DMS 273 (cell line): ENCODE results near the gene POTEG.
"Not testable (repeated sequence)": the region's sequence is repeated elsewhere in the genome, so short reads cannot be mapped to it uniquely, and the experiment has no call there.

Source experiments
- DNase-seq: peaks from one replicate; lab custom pipeline; 2025; ENCODE audit not compliant: unreplicated experiment; lab: John Stamatoyannopoulos, UW

The POTEG gene

GRCh38 chr14:19434241-19434640 lies at the start of gene POTEG:
Gene POTEG, minus strand, starts transcription at chr14:19434341. Its CDS starts 52 bp downstream, at chr14:19434289.
- not testable (repeated sequence) for DNase-seq

- not testable (repeated sequence) for DNase-seq
These were observed 48.0 kb upstream of the POTEG start for GRCh38 chr14:19482093-19482492.

GRCh38 chr14:19481421-19481820 lies 47.3 kb upstream of the POTEG start:
- DNase-seq, result not testable (repeated sequence)

GRCh38 chr14:19480491-19480890 lies 46.4 kb upstream of the POTEG start:
- DNase-seq, result not testable (repeated sequence)

GRCh38 chr14:19445761-19446160 lies 11.6 kb upstream of the POTEG start:
- not testable (repeated sequence) for DNase-seq

- not testable (repeated sequence) for DNase-seq
These were observed 5.7 kb upstream of the POTEG start for GRCh38 chr14:19439826-19440225.

- DNase-seq, result not testable (repeated sequence)
These were observed 5.1 kb upstream of the POTEG start for GRCh38 chr14:19439219-19439618.

- not testable (repeated sequence) for DNase-seq
These were observed 2.9 kb upstream of the POTEG start for GRCh38 chr14:19437126-19437443.

GRCh38 chr14:19436311-19437125 lies 2.4 kb upstream of the POTEG start:
- DNase-seq, result not testable (repeated sequence)

- not testable (repeated sequence) for DNase-seq
These were observed 1.7 kb upstream of the POTEG start for GRCh38 chr14:19435852-19436251.

GRCh38 chr14:19434891-19435290 lies 750 bp upstream of the POTEG start:
- not testable (repeated sequence) for DNase-seq

- DNase-seq, result not testable (repeated sequence)
These were observed 376 bp downstream of the POTEG start for GRCh38 chr14:19433765-19434164.

GRCh38 chr14:19408519-19408918 lies 25.6 kb downstream of the POTEG start:
- not testable (repeated sequence) for DNase-seq

GRCh38 chr14:19402097-19402496 lies 32.0 kb downstream of the POTEG start:
- DNase-seq, result not testable (repeated sequence)

- not testable (repeated sequence) for DNase-seq
These were observed 39.4 kb downstream of the POTEG start for GRCh38 chr14:19394727-19395126.

- not testable (repeated sequence) for DNase-seq
These were observed 43.9 kb downstream of the POTEG start for GRCh38 chr14:19390230-19390629.

- DNase-seq, result not testable (repeated sequence)
These were observed 45.4 kb downstream of the POTEG start for GRCh38 chr14:19388741-19389140.

- DNase-seq, result not testable (repeated sequence)
These were observed 47.1 kb downstream of the POTEG start for GRCh38 chr14:19386996-19387395.

- DNase-seq, result not testable (repeated sequence)
These were observed 47.8 kb downstream of the POTEG start for GRCh38 chr14:19386309-19386708.

GRCh38 chr14:19384088-19384781 lies 49.9 kb downstream of the POTEG start:
- not testable (repeated sequence) for DNase-seq

GRCh38 chr14:19383008-19383584 lies 51.0 kb downstream of the POTEG start:
- not testable (repeated sequence) for DNase-seq

GRCh38 chr14:19380137-19380536 lies 54.0 kb downstream of the POTEG start:
- not testable (repeated sequence) for DNase-seq
